GM10266 (cell line): ENCODE results near the gene FANK1.

ENCODE experiments used
- DNase-seq: peaks from one replicate; pipeline ENCODE4 v3.0.0; 2012; ENCODE audit errors: extremely low spot score
- CTCF ChIP-seq: IDR thresholded peaks from 2 replicates; pipeline ENCODE4 v1.5.1; 2012; ENCODE audit warnings: mild to moderate bottlenecking, low read depth; ENCODE audit not compliant: control insufficient read depth, insufficient read depth; ENCODE audit errors: missing control alignments

FANK1 gene

GRCh38 chr10:126036515-126036914 lies 140.2 kb downstream of the FANK1 start:
- TF ChIP-seq CTCF = no peak
- no peak for DNase-seq

- no peak for TF ChIP-seq CTCF
- no peak for DNase-seq
These were observed 141.6 kb downstream of the FANK1 start for GRCh38 chr10:126037946-126038345.

- no peak for TF ChIP-seq CTCF
- DNase-seq = no peak
These were observed 144.8 kb downstream of the FANK1 start for GRCh38 chr10:126041117-126041516.

GRCh38 chr10:126041804-126042231 lies 145.5 kb downstream of the FANK1 start:
- no peak for TF ChIP-seq CTCF
- peak; percentile 84 for DNase-seq

- TF ChIP-seq CTCF = no peak
- no peak for DNase-seq
These were observed 146.0 kb downstream of the FANK1 start for GRCh38 chr10:126042354-126042753.

GRCh38 chr10:126042906-126043305 lies 146.5 kb downstream of the FANK1 start:
- TF ChIP-seq CTCF = no peak
- no peak for DNase-seq

GRCh38 chr10:126043389-126043788 lies 147.0 kb downstream of the FANK1 start:
- TF ChIP-seq CTCF = no peak
- no peak for DNase-seq

- no peak for TF ChIP-seq CTCF
- DNase-seq = no peak
These were observed 149.5 kb downstream of the FANK1 start for GRCh38 chr10:126045861-126046260.
